H9 (cell line): ENCODE data around the gene AP1S3. TPM values are rescaled to one million over a fixed set of nuclear protein-coding genes. Genes with fewer than 3 reads are reported as not detected.

Source experiments
- DNase-seq: peaks from one replicate; pipeline ENCODE4 v3.0.0-alpha.2; 2017
- H2AFZ ChIP-seq: one replicate; pipeline ENCODE4 v1.6.1; 2013; ENCODE audit warnings: mild to moderate bottlenecking, low read length, control low read depth, moderate library complexity
- H2AK5ac ChIP-seq: 2 replicates; pipeline ENCODE4 v1.6.1; 2013; ENCODE audit warnings: low read length, control low read depth, mixed read lengths; ENCODE audit not compliant: insufficient read length
- H2BK120ac ChIP-seq: one replicate; pipeline ENCODE4 v1.6.1; 2013; ENCODE audit warnings: low read depth, mild to moderate bottlenecking, low read length, control low read depth, inconsistent platforms; ENCODE audit not compliant: poor library complexity, severe bottlenecking
- H2BK12ac ChIP-seq: 2 replicates; pipeline ENCODE4 v1.6.1; 2013; ENCODE audit warnings: low read length, control low read depth, mixed read lengths, low read depth; ENCODE audit not compliant: insufficient read length
- H2BK15ac ChIP-seq: 2 replicates; pipeline ENCODE4 v1.6.1; 2013; ENCODE audit warnings: low read depth, low read length, control low read depth
- H2BK20ac ChIP-seq: one replicate; pipeline ENCODE4 v1.6.1; 2013; ENCODE audit warnings: low read depth, mild to moderate bottlenecking, low read length, control low read depth, inconsistent platforms; ENCODE audit not compliant: poor library complexity, severe bottlenecking
- H2BK5ac ChIP-seq: 2 replicates; pipeline ENCODE4 v1.6.1; 2013; ENCODE audit warnings: low read length, control low read depth, mixed read lengths; ENCODE audit not compliant: insufficient read length
- H3K14ac ChIP-seq: 2 replicates; pipeline ENCODE4 v1.6.1; 2013; ENCODE audit warnings: low read length, control low read depth; ENCODE audit not compliant: insufficient read depth
- H3K18ac ChIP-seq: 2 replicates; pipeline ENCODE4 v1.6.1; 2013; ENCODE audit warnings: low read depth, mild to moderate bottlenecking, mixed read lengths, low read length, control low read depth; ENCODE audit not compliant: insufficient read length
- H3K23ac ChIP-seq: 2 replicates; pipeline ENCODE4 v1.6.1; 2013; ENCODE audit warnings: low read length, control low read depth, mixed read lengths, low read depth; ENCODE audit not compliant: insufficient read length
- H3K23me2 ChIP-seq: 2 replicates; pipeline ENCODE4 v1.6.1; 2013; ENCODE audit warnings: low read depth, mild to moderate bottlenecking, mixed read lengths, low read length, control low read depth; ENCODE audit not compliant: insufficient read length, poor library complexity, severe bottlenecking
- H3K27ac ChIP-seq: 2 replicates; pipeline ENCODE4 v1.5.1; 2013; ENCODE audit warnings: low read length, control low read depth, mixed read lengths, low read depth; ENCODE audit not compliant: insufficient read length
- H3K27me3 ChIP-seq: 2 replicates; pipeline ENCODE4 v1.6.1; 2013; ENCODE audit warnings: low read length, control low read depth, inconsistent platforms; ENCODE audit not compliant: insufficient read depth
- H3K4ac ChIP-seq: 2 replicates; pipeline ENCODE4 v1.6.1; 2013; ENCODE audit warnings: low read depth, mild to moderate bottlenecking, control low read depth, inconsistent platforms, low read length, moderate library complexity
- H3K4me1 ChIP-seq: 2 replicates; pipeline ENCODE4 v1.6.1; 2013; ENCODE audit warnings: low read length, control low read depth, inconsistent platforms; ENCODE audit not compliant: insufficient read depth
- H3K4me2 ChIP-seq: 2 replicates; pipeline ENCODE4 v1.6.1; 2013; ENCODE audit warnings: low read length, control low read depth, mixed read lengths; ENCODE audit not compliant: insufficient read length, insufficient read depth
- H3K56ac ChIP-seq: 2 replicates; pipeline ENCODE4 v1.6.1; 2013; ENCODE audit warnings: low read depth, mild to moderate bottlenecking, mixed read lengths, low read length, control low read depth; ENCODE audit not compliant: insufficient read length
- H3K79me1 ChIP-seq: 2 replicates; pipeline ENCODE4 v1.6.1; 2013; ENCODE audit warnings: low read depth, mild to moderate bottlenecking, moderate library complexity, low read length, control low read depth, inconsistent platforms; ENCODE audit not compliant: insufficient read depth, poor library complexity, severe bottlenecking
- H3K79me2 ChIP-seq: 2 replicates; pipeline ENCODE4 v1.6.1; 2013; ENCODE audit warnings: low read length, control low read depth, inconsistent platforms; ENCODE audit not compliant: insufficient read depth
- H3K9ac ChIP-seq: 2 replicates; pipeline ENCODE4 v1.6.1; 2013; ENCODE audit warnings: low read length, control low read depth, mixed read lengths; ENCODE audit not compliant: insufficient read length; ENCODE audit errors: extremely low read depth
- H3K9me3 ChIP-seq: one replicate; pipeline ENCODE4 v1.6.1; 2013; ENCODE audit warnings: low read depth, low read length, inconsistent platforms; ENCODE audit not compliant: control insufficient read depth
- H3T11ph ChIP-seq: one replicate; pipeline ENCODE4 v1.6.1; 2013; ENCODE audit warnings: mild to moderate bottlenecking, low read length, control low read depth, inconsistent platforms
- H4K20me1 ChIP-seq: one replicate; pipeline ENCODE4 v1.6.1; 2013; ENCODE audit not compliant: control insufficient read depth, insufficient read length, insufficient read depth
- H4K5ac ChIP-seq: 2 replicates; pipeline ENCODE4 v1.6.1; 2013; ENCODE audit warnings: low read depth, mild to moderate bottlenecking, mixed read lengths, low read length, control low read depth; ENCODE audit not compliant: insufficient read length
- H4K8ac ChIP-seq: replicated peaks from 2 replicates; pipeline ENCODE4 v1.6.1; 2013; ENCODE audit warnings: low read length, control low read depth, mixed read lengths, low read depth; ENCODE audit not compliant: insufficient read length
- H4K91ac ChIP-seq: 2 replicates; pipeline ENCODE4 v1.6.1; 2013; ENCODE audit warnings: low read depth, mild to moderate bottlenecking, moderate library complexity, mixed read lengths, low read length, control low read depth; ENCODE audit not compliant: insufficient read length
- H3K27ac Mint-ChIP-seq, 3 experiments: 2 replicates in 2 of 3; 3 replicates in 1 of 3; pipeline ENCODE4 v1.8.0; 2020 to 2021; ENCODE audit warnings: mixed read lengths in 3 of 3, mild to moderate bottlenecking in 1 of 3, moderate library complexity in 1 of 3
- H3K27me3 Mint-ChIP-seq: 2 replicates; pipeline ENCODE4 v1.8.0; 2021; ENCODE audit warnings: low read depth, mild to moderate bottlenecking, moderate library complexity, mixed read lengths
- H3K36me3 Mint-ChIP-seq, 3 experiments: 2 replicates in 2 of 3; 3 replicates in 1 of 3; pipeline ENCODE4 v1.8.0; 2020 to 2021; ENCODE audit warnings: low read depth in 3 of 3, mixed read lengths in 3 of 3; ENCODE audit not compliant: insufficient read depth in 1 of 3
- H3K4me1 Mint-ChIP-seq, 2 experiments: 2 replicates each; pipeline ENCODE4 v1.8.0; 2020; ENCODE audit warnings: mixed read lengths in 2 of 2
- H3K4me3 Mint-ChIP-seq, 2 experiments: 2 replicates in 1 of 2; 3 replicates in 1 of 2; pipeline ENCODE4 v1.8.0; 2020 to 2021; ENCODE audit warnings: mild to moderate bottlenecking in 2 of 2, mixed read lengths in 2 of 2, moderate library complexity in 1 of 2
- H3K9me3 Mint-ChIP-seq, 2 experiments: 2 replicates in 1 of 2; 3 replicates in 1 of 2; pipeline ENCODE4 v1.8.0; 2020; ENCODE audit warnings: mild to moderate bottlenecking in 2 of 2, mixed read lengths in 2 of 2, moderate library complexity in 1 of 2
- WGBS: extraction: QIAGEN DNeasy Blood & Tissue Kit; methylation state at CpG from one replicate; pipeline ENCODE4 v1.1.7; 2013; ENCODE audit warnings: missing lambda C conversion rate, low lambda C conversion rate, mixed read lengths; ENCODE audit not compliant: insufficient read length; ENCODE audit errors: extremely low coverage; 5-methylcytosine and 5-hydroxymethylcytosine counted together
- total RNA-seq: library from RNA; stranded (reverse); gene quantifications from 2 replicates; pipeline ENCODE4 v1.2.1, GENCODE V29; 2021
- TF ChIP-seq, protein P1 (sequence below): fragments of 200-600 bp; sonication (generic); conservative IDR thresholded peaks from 3 replicates; pipeline ENCODE4 v1.8.0; 2021; ENCODE audit warnings: antibody characterized with exemption, mild to moderate bottlenecking

Gene AP1S3
- total RNA-seq, 1 experiment from 2014 or later, result 8.7 TPM

DNA sequence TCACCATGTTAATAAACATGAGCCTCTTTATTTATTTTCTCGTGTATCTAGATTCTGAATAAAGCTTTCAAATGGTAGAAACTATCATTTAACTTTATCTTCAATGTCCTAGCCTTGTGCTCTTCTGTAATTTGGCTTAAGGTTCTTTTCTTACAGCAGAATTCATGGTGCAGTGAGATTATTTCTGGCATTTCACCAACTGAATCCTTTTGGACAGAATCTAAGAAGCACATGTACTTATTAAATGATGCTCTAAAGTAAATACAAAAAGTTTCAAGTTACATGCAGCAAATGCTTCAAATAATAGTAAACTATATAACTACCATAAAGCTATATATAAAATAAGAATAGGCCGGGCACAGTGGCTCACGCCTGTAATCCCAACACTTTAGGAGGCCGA is 65.9 kb downstream of the AP1S3 start:
- no peaks in the 10 kb centered on the region for H3K79me1 ChIP-seq
- H3K9me3 Mint-ChIP-seq, result no peaks in the 10 kb centered on the region
- H3K4ac ChIP-seq, result no peak overlapping the region
- H4K5ac ChIP-seq, result no peak overlapping the region
- no peaks in the 10 kb centered on the region for H3K79me2 ChIP-seq
- H2BK5ac ChIP-seq, result no peak overlapping the region
- WGBS, result no CpG with 5 or more reads among the region's 4 CpGs
- H2BK20ac ChIP-seq, result no peak overlapping the region
- no peaks in the 10 kb centered on the region for H4K20me1 ChIP-seq
- peaks cover 0 to 4% (median 3%) of the 10 kb centered on the region in 3 experiments; a peak in 2 of 7 replicates for H3K36me3 Mint-ChIP-seq
- 0 out of 4 replicates have a peak, but pooled peaks cover 0 to 3% of the 10 kb centered on the region in 2 experiments for H3K4me1 Mint-ChIP-seq
- no peak overlapping the region for H4K8ac ChIP-seq
- H2BK120ac ChIP-seq, result no peak overlapping the region
- H3K9me3 ChIP-seq, result no peaks in the 10 kb centered on the region
- DNase-seq, result no peak
- no peak overlapping the region for H2AK5ac ChIP-seq
- H3K23me2 ChIP-seq, result no peaks in the 10 kb centered on the region
- no peak overlapping the region for H3K14ac ChIP-seq
- no peak overlapping the region for H2BK12ac ChIP-seq
- TF ChIP-seq, protein P1, sequence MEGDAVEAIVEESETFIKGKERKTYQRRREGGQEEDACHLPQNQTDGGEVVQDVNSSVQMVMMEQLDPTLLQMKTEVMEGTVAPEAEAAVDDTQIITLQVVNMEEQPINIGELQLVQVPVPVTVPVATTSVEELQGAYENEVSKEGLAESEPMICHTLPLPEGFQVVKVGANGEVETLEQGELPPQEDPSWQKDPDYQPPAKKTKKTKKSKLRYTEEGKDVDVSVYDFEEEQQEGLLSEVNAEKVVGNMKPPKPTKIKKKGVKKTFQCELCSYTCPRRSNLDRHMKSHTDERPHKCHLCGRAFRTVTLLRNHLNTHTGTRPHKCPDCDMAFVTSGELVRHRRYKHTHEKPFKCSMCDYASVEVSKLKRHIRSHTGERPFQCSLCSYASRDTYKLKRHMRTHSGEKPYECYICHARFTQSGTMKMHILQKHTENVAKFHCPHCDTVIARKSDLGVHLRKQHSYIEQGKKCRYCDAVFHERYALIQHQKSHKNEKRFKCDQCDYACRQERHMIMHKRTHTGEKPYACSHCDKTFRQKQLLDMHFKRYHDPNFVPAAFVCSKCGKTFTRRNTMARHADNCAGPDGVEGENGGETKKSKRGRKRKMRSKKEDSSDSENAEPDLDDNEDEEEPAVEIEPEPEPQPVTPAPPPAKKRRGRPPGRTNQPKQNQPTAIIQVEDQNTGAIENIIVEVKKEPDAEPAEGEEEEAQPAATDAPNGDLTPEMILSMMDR, result no peak
- H3T11ph ChIP-seq, result no peak overlapping the region
- H3K18ac ChIP-seq, result no peak overlapping the region
- H3K27ac ChIP-seq, result no peak overlapping the region
- no peak overlapping the region for H3K9ac ChIP-seq
- H3K4me3 Mint-ChIP-seq, result no peak overlapping the region
- no peak overlapping the region for H3K4me2 ChIP-seq
- no peak overlapping the region for H3K56ac ChIP-seq
- no peak overlapping the region for H3K27ac Mint-ChIP-seq
- H4K91ac ChIP-seq, result no peak overlapping the region
- no peaks in the 10 kb centered on the region for H3K27me3 Mint-ChIP-seq
- no peaks in the 10 kb centered on the region for H3K4me1 ChIP-seq
- no peak overlapping the region for H2AFZ ChIP-seq
- no peaks in the 10 kb centered on the region for H3K27me3 ChIP-seq
- H3K23ac ChIP-seq, result no peak overlapping the region
- no peak overlapping the region for H2BK15ac ChIP-seq
